A549 treated with GW870086 at 1 μM for 4 hours (cell line): ENCODE results near the gene BOD1L1. TPM values are rescaled to one million over a fixed set of nuclear protein-coding genes. Genes with fewer than 3 reads are reported as not detected.

ENCODE experiments used
- total RNA-seq: library from RNA; stranded (reverse); fragments of 200-300 nt; extraction: Qiagen RNA extraction; gene quantifications from 5 replicates; pipeline ENCODE4 v1.2.3, GENCODE V29; 2022; ENCODE audit warnings: low read depth

BOD1L1 gene
- 11.7 to 17.3 TPM (median 15.9 TPM) in 5 replicates for total RNA-seq

DNA sequence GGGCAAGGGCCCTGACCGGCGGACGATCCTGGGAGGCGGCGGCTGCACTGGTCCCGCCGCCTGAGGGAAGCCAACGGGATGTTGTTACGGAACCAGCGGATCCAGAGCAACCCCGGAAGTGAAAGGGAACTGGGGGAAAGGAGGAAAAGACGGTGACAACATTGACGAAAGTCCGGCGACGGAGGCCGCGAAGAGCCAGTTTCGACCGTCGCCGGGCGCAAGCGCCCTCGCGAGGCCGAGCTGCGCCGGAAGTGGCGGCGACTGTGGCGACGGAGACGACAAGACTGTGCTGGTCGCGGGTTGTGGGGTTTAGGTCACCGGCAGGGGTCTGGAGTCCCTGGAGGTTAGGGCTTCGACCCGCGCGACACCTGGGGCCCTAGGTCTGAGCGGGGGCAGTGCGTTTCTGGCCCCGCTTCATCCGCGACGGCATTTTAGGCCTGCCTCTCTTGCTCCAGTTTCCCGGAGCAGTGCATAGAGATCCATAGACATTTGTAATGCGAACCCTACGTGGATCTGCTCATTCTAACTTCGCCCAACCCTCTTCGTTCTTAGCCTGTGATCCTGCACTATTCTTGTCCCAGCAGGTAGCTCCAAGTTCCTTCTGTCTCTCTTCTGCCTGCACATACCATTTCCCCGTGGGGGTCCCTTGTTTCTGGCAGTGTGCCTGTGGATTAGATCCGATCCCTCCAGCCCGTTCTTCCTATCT is at the start of gene BOD1L1:
Gene BOD1L1 (minus strand): TSS at position 120 of the 706 bp plus-strand sequence. CDS start 138 bp downstream, outside the sequence.

DNA sequence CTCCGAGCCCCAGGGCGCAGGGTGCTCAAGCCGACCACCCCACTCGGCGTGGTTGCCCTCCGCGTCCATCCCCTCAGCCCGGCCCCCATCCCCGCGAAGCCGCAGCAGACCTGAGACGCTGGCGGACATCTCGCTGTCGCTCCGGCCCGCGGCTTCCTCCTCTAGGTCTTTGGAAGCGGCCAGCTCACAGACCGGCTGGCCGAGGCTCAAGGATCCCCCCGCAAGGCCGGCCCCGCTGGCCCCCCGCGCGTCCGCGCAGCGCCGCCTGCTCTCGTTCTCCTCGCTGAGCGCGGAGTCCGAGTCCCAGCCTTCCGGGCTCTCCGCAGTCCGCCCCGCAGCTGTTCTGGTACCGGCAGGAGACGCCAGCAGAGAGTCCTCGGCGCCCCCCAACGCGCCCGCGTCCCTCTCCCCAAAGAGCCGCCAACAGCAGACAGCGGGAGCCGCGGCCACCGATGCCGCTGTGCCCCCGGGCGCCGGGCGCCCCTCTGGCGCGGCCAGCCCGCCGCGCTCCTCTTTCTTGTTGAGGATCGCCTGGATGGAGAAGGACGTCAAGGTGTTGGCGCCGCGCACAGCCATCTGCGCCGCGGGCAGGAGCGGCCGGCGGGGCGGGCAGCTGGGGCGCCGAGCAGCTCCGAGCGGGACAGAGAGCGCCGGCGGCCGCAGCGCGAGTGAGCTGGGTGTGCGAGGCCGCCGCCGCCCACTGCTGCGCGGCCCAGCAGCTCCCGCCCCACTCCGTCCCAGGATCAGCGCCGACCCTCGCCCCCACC is 83.5 kb downstream of the BOD1L1 start, which contains the start of gene NKX3-2:
Gene NKX3-2 (minus strand): TSS at position 670 of the 767 bp plus-strand sequence. CDS start 94 bp downstream, at position 576.

Other genes with a start within 250 kb of the BOD1L1 start
- gene RAB28, start 143.4 kb downstream of the BOD1L1 start, total RNA-seq = 8.7 to 10.5 TPM (median 9.1 TPM) in 5 replicates
- 0.06 to 0.14 TPM (median 0.10 TPM) in 4 of 5 replicates, not detected in the other for gene NKX3-2, start 83.2 kb downstream of the BOD1L1 start, total RNA-seq